HG03025 (cell line): ENCODE measurements around the gene MTG2.

Source experiments
- ATAC-seq: cut with Tn5 transposase; IDR thresholded peaks from one replicate; pipeline ENCODE4 v1.9.1; 2021; ENCODE audit warnings: mild to moderate bottlenecking, moderate library complexity; ENCODE audit not compliant: unreplicated experiment, low FRiP score

The MTG2 gene

GRCh38 chr20:62182469-62183425 lies at the start of gene MTG2:
MTG2 (plus strand) TSS chr20:62183028; CDS start chr20:62193421, 10,393 bp downstream.
- ATAC-seq = peak; percentile 81

GRCh38 chr20:62133051-62133845 lies 49.6 kb upstream of the MTG2 start:
- ATAC-seq = no peak

GRCh38 chr20:62133864-62134263 lies 49.0 kb upstream of the MTG2 start:
- ATAC-seq = no peak

- ATAC-seq = no peak
Measured at GRCh38 chr20:62134735-62135231, 48.0 kb upstream of the MTG2 start.

GRCh38 chr20:62135573-62136266 lies 47.1 kb upstream of the MTG2 start:
- no peak for ATAC-seq

GRCh38 chr20:62136283-62137091 lies 46.3 kb upstream of the MTG2 start:
- no peak for ATAC-seq

- ATAC-seq = no peak
Measured at GRCh38 chr20:62137092-62137384, 45.8 kb upstream of the MTG2 start.

GRCh38 chr20:62137478-62138203 lies 45.2 kb upstream of the MTG2 start:
- ATAC-seq = no peak

- no peak for ATAC-seq
Measured at GRCh38 chr20:62138204-62138543, 44.7 kb upstream of the MTG2 start.

GRCh38 chr20:62138912-62139311 lies 43.9 kb upstream of the MTG2 start:
- no peak for ATAC-seq

- ATAC-seq = no peak
Measured at GRCh38 chr20:62139636-62140035, 43.2 kb upstream of the MTG2 start.

GRCh38 chr20:62141043-62141396 lies 41.8 kb upstream of the MTG2 start:
- ATAC-seq = no peak

GRCh38 chr20:62141397-62142251 lies 41.2 kb upstream of the MTG2 start:
- no peak for ATAC-seq

- ATAC-seq = peak; percentile 22
Measured at GRCh38 chr20:62142252-62143080, 40.4 kb upstream of the MTG2 start.

- peak; percentile 68 for ATAC-seq
Measured at GRCh38 chr20:62143081-62143956, 39.5 kb upstream of the MTG2 start, which contains the start of the genes PSMA7 and SS18L1. PSMA7 (minus strand) TSS chr20:62143394; CDS start chr20:62143303, 91 bp downstream. SS18L1 (plus strand) TSS chr20:62143769; CDS start chr20:62143821, 52 bp downstream.

GRCh38 chr20:62143957-62144825 lies 38.6 kb upstream of the MTG2 start:
- peak; percentile 24 for ATAC-seq
